COLO668 (cell line): Measurements from ENCODE around the gene MFAP5.
"Not testable (repeated sequence)": the region's sequence is repeated elsewhere in the genome, so short reads cannot be mapped to it uniquely, and the experiment has no call there.

ENCODE experiments used
- DNase-seq: peaks from one replicate; lab custom pipeline; 2025; ENCODE audit not compliant: unreplicated experiment; lab: John Stamatoyannopoulos, UW

The MFAP5 gene

DNA sequence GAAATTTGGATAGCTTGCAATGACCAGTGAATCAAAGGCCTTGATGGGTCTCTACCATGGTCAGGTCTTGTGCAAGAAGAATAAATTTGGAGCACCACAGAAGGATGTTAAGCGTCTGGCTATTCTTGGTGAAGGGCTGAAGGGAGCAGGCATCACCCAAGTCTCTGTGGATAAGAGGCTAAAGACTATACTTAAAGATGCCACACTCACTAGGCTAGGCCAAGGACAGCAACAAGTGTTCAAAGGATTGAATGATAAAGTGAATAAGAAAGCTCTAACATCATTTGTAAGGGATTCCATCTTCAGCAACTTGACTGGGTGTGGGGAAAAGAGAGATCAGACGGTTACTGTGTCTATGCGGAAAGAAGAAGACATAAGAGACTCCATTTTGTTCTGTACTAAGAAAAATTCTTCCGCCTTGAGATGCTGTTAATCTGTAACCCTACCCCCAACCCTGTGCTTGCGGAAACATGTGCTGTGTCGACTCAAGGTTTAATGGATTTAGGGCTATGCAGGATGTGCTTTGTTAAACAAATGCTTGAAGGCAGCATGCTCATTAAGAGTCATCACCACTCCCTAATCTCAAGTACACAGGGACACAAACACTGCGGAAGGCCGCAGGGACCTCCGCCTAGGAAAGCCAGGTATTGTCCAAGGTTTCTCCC, 27.2 kb downstream of the MFAP5 start:
- not testable (repeated sequence) for DNase-seq

DNA sequence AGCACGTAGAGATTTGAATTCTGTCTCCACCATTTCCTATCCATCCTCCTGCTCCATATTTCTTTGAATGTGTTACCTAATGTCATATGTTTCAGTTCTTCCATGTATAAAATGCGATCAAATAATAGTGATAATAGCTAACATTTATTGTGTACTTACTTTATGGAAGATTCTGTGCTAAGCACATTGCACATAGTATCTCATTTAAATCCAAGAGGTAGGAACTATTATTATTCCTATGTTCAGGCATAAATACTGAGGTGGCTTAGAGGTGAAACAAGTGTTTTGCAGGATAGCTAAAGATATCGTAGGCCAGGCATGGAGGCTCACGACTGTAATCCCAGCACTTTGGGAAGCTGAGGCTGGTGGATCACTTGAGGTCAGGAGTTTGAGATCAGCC, 32.5 kb downstream of the MFAP5 start:
- DNase-seq = no peak

DNA sequence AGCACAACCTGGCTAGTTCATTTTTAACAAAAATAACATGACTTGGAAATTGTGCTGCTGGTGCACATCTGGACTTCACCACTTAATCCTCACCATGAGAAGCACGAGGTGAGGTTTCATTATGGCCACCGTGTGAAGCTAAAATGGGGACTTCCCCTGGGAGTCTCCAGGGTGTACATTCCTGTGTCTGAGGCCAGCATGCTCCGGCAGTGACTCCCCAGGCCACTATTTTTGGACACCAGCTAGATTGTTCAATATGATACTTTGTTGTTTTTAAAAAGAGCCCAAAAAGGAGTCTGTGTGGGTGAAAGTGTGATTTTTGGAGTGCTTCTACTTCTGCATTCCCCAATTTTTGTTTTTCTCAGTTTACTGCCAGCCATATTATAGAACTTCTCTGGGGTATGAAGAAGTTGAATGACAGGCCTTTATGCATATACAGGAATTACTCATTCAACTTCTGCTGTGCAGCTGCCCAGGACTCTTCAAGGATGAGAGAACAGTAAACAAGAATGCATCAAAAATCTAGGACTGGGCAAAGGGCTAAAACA, 33.1 kb downstream of the MFAP5 start:
- no peak for DNase-seq

DNA sequence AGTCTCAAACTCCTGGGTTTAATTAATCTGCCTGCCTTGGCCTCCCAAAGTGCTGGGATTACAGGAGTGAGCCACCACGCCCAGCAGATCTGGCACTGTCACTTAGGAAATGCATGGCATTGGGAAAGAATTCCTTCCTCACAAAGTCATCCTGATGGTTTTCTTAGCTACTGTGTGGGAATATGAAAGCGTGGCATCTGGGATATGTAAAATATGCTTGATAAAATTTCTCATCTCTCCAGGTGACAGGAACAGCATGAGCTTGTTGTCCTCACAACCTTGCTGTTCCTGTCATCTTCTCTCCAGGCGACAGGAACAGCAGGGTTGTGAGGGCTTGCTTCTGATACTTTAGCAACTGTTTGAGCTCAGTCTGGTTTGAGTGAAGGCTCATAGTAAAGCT, 33.9 kb downstream of the MFAP5 start:
- no peak for DNase-seq

DNA sequence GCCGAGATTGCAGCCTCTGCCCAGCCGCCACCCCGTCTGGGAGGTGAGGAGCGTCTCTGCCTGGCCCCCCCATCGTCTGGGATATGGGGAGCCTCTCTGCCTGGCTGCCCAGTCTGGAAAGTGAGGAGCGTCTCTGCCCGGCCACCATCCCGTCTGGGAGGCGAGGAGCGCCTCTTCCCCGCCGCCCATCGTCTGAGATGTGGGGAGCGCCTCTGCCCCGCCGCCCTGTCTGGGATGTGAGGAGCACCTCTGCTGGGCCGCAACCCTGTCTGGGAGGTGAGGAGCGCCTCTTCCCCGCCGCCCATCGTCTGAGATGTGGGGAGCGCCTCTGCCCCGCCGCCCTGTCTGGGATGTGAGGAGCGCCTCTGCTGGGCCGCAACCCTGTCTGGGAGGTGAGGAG, 37.9 kb downstream of the MFAP5 start:
- not testable (repeated sequence) for DNase-seq

DNA sequence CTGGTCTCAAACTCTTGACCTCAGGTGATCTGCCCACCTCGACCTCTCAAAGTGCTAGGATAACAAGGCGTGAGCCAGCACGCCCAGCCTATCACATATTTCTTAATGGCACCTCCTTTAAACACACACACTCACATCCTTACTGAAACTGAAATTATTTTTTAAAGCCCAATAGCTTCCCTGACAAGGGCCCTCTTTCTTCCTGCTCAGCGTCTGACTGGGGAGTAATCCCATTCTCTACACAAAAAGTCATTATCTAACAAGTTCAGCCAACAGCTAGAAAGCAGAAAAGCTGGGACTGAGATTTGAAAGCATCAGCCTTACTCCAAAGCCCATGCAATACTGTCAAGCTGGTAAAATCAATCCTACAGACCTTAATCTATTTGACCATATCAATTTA, 40.0 kb downstream of the MFAP5 start:
- no peak for DNase-seq

DNA sequence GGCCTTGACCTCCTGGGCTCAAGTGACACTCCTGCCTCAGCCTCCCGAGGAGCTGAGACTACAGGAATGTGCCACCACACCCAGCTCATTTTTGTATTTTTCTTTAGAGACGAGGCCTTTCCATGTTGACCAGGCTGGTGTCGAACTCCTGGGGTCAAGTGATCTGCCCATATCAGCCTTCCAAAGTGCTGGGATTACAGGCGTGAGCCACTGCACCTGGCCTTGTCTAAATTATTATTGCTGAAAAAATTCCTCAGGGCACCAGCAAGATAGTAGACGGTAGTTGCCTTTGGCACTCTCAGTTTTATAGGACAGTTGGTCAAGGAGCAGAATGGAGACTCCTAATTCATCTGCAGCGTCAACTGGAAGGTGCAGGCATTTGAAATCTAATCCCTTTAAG, 47.4 kb downstream of the MFAP5 start:
- no peak for DNase-seq

DNA sequence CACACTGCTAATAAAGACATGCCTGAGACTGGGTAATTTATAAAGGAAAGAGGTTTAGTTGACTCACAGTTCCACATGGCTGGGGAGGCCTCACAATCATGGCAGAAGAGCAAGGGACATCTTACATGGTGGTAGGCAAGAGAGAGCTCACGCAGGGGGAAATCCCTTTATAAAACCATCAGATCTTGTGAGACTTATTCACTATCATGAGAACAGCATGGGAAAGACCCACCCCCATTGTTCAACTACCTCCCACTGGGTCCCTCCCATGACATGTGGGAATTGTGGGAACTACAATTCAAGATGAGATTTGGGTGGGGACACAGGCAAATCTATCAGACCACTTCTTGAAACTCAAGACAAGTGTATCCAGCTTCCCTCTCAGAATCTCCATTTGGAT, 48.7 kb downstream of the MFAP5 start:
- DNase-seq = not testable (repeated sequence)

DNA sequence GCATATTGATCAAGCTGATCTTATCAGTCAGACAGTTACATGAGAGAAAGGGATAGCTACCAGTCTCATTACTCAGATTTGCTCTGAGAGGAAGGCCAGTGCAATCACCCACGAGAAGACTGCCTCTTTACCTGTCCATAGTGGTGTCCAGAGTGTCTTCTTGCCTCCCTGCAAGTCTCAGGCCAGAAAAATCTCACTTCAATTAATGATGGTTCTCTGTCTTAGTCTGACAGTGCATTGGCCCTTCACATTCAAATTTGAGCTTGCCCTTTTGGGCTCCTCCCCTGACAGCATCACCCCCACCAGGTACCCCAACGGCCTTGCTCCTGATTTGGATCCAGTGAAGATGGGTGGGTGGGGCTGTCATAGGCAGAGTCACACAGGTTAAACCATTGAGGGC, 50.0 kb downstream of the MFAP5 start, which contains the start of gene AICDA:
Gene AICDA, minus strand, starts transcription at position 231 of the 400 bp plus-strand sequence. Its CDS starts 92 bp downstream, at position 139.
- DNase-seq = no peak

DNA sequence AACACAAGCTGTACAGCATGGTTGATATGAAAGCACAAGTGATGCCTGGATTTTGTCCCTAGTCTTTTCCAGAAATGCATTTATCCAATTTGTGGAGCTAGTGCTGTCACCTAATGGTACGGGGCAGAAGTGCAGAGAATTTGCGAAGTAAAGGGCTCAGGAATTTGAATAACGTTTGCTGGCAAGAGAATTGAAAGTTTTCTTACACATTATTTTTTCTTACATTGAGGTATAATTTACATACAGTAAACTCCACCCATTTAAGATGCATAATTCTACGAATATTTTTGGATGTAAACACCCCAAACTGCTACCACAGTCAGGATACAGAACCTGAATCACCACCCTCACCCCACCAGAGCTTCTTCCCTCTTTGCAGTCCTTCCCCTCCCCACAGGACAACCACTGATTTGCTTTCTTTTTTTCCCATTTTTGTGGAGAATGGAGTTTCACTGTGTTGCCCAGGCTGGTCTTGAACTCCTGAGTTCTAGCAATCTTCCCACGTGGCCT, 53.5 kb downstream of the MFAP5 start:
- no peak for DNase-seq

DNA sequence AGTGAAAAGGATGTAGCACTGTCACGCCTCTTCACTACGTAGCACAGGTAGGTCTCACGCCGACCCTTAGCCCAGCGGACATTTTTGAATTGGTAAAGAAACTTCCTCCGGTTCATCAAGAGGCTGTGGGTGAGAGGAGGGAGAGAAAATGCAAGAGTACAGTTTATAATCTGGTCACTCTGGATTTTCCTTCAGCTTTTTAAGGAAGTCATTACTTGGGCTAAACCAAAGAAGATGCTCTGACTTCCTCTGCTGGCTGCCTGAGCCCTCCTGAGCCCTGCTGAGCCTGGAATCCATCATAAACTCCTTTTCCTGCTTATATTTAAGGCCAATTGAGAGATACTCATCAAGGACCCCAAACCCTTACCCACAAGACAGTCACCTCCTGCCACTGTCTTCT, 55.7 kb downstream of the MFAP5 start:
- no peak for DNase-seq

DNA sequence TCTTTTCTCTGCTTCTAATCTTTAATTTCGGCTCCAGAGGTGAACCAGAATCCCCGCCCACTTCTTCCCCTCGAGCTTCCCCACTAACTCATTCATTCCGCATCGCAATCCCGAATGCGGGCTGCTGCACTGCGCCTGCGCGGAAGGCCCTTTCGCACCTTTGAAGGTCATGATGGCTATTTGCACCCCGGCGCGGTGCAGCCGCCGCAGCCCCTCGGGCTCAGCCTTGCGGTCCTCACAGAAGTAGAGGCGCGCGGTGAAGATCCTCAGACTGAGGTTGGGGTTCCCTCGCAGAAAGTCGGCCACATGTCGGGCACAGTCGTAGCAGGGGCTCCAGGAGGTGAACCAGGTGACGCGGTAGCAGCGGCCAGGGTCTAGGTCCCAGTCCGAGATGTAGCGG, 57.6 kb downstream of the MFAP5 start:
- no peak for DNase-seq

DNA sequence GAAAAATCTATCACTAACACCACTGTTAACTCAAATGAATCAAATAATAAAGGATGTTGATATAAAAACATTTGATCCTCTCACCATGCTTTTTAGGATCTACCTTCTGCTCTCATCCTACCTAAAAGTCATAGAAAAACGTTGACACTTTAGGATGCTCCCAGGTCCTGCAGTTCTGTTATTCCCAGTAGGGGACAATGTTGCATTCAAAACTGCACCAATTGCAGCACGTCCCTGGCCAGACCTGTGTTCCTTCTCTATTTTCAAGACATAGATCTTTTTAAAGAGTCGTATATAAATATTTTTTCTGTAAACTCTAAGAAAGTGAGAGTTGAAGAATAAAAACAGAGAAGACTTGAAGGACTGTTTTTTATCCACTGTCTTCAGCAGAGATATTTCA, 58.8 kb downstream of the MFAP5 start:
- no peak for DNase-seq

DNA sequence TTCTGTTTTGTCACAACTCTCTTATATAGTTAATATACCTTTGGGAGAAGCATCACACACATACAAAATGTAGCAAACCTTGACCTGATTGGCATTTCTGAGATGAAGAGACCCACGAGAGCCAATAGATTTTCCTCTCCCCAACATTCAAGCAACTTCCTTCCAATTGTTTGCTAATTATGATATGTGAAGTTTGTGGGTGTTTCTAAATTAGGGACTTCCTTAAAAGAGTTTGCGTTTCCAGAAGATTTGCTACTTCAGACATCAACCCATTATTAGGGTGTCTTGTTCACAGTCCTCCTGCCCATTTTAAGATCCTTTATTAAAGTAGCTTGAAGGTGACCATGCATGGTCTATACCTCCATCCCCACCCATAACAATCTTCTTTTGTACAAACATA, 59.3 kb downstream of the MFAP5 start:
- DNase-seq = no peak

DNA sequence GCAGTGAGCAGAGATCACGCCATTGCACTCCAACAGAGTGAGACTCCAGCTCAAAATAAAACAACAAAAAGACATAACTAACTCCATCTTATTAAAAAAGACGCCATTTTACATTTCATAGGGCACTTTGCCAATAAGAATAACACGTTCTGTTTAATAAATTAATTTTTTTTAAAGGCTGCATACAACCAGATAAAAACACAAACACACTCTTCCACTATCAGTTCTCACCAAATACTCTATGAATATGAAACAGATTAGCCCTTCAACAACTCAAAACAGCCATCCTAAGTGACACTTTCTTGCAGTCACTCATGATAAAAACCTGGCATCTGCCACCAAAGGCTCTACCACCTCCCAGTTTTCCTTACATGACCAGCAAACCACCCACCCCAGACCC, 66.1 kb downstream of the MFAP5 start:
- no peak for DNase-seq
